NB4 (cell line): Measurements from ENCODE around the gene FRMPD4.

Experiments
- CTCF ChIP-seq: IDR thresholded peaks from one replicate; pipeline ENCODE4 v1.5.1; 2012; ENCODE audit warnings: low read depth, low read length
- MAX ChIP-seq: IDR thresholded peaks from 2 replicates; pipeline ENCODE4 v1.6.1; 2011; ENCODE audit warnings: low read depth, low read length
- MYC ChIP-seq: IDR thresholded peaks from 2 replicates; pipeline ENCODE4 v1.6.1; 2011; ENCODE audit warnings: low read depth, low read length
- POLR2A ChIP-seq: IDR thresholded peaks from 2 replicates; pipeline ENCODE4 v1.6.1; 2011; ENCODE audit warnings: mild to moderate bottlenecking; ENCODE audit not compliant: insufficient read length; ENCODE audit errors: extremely low read depth

DNA sequence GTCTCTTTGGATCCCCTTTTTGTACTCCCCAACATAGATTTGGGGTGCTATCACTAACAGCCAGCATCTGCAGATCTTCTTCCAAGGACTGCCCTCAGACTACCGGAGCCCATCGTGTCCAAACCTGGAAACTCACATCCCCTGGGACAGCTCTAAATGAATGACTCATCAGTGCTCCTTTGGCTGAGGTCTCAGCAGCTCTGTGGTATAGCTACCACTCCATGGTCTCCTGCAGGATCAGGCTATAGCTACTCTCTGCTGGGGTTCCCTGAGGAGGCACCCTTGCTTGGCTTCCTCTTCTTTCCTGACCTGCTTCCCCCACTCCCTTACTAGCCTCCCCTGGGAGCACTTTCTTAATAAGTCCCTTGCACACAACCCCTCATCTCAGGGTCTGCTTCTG, 555.5 kb downstream of the FRMPD4 start:
- TF ChIP-seq CTCF (no peak), POLR2A (no peak), MAX (no peak), MYC (no peak)
